Stimulated activated CD8-positive, alpha-beta memory T cell treated with anti-CD3 and anti-CD28 coated beads, Interleukin-15, amount 100 ng/mL, for 1 hour (primary cell): ENCODE results near the gene BTBD18.

ENCODE experiments used
- DNase-seq: peaks from one replicate; pipeline ENCODE4 v3.0.0-alpha.2; 2020; ENCODE audit warnings: low read depth

The BTBD18 gene, protein sequence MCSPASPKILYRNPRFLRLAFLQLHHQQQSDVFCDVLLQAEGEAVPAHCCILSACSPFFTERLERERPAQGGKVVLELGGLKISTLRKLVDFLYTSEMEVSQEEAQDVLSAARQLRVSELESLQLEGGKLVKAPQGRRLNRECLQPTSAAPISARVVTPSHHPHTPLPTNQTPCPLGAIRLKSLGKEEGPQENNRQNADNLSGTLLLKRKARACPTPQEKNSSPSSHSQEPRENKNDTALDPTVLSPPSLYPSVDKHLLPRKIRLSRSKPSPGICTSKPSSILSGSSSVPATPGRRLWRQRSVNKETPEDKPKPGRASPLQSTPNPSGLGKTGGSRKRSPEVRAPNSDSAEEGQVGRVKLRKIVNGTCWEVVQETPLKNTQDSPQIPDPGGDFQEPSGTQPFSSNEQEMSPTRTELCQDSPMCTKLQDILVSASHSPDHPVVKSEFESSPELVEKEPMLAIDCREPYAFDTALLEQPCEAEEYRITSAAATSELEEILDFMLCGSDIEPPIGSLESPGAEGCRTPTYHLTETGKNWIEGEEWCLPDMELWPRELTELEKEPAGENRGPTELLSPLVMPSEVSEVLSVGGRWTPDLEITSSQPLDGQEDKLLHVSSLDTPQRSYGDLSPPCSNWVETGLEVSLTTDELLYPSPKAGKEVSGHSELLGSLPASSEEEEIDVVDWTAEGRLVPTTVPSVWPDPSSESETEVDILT

DNA sequence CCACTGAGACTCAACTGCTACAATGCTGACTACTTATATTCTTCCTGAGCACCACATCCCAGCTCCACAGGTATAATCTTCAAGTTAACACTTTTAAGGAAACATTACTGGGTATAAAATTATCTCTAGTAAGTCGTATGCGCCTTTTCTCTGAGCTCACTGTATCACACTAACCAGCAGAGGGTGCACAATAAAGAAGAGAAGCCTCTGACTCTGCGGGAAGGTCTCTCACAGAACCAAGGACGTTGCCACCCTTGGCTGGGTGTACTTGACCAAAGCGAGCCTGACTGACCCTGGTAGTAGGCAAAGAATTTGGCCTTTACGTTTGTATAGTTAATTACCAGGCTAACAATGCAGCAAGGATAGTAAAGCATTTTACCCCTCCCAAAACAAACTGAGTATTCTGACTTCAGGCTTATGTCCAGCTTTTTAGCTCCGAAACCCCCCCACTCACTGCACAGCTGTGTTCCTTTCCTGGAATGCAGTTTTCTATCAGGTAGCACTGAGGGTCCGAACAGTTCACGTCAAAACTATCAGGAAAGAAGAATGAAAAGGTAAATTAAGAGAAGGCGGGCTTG lies at the start of gene BTBD18:
Gene BTBD18, minus strand, starts transcription at position 144 of the 578 bp plus-strand sequence. CDS start 631 bp downstream, outside the sequence.
- no peak for DNase-seq

- no peak for DNase-seq
These were observed 49.5 kb upstream of the BTBD18 start for GRCh38 chr11:57801183-57801485.

DNA sequence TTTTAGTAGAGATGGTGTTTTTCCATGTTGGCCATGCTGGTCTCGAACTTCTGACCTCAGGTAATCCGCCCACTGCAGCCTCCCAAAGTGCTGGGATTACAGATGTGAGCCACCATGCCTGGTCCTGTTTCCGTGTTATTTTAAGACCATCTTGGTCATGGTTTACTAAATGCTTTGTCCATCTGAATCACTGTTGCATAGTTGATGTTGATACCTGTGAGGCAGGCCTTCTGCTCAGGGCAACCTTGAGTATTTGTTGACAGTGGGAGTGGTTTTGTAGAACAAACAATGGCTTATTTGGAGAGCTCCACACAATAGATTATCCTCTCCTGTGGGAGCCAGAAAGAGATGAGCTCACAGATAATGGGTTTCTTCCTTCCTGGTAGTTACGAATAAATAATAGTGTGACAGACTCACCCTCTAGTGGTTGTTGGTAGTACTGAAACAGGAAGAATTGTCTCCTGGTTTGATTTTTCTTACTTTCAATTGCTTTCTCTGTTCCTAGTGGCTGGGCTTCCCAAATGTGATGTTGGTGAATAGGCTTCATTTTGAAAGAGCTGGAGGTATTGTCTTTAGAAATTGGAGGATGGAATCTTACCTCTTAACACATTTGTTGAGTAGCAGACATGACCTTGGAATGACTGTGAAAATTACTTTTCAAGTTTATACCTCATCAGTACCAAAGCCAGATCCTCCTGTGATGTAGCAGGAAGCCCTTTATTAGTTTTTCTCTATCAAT lies 49.0 kb upstream of the BTBD18 start:
- DNase-seq = no peak

- DNase-seq = no peak
These were observed 47.4 kb upstream of the BTBD18 start for GRCh38 chr11:57798905-57799559.

- DNase-seq = no peak
These were observed 41.9 kb upstream of the BTBD18 start for GRCh38 chr11:57793351-57794115.

GRCh38 chr11:57792870-57793269 lies 41.3 kb upstream of the BTBD18 start:
- DNase-seq = no peak

GRCh38 chr11:57792060-57792541 lies 40.5 kb upstream of the BTBD18 start:
- peak; percentile 57 for DNase-seq

DNA sequence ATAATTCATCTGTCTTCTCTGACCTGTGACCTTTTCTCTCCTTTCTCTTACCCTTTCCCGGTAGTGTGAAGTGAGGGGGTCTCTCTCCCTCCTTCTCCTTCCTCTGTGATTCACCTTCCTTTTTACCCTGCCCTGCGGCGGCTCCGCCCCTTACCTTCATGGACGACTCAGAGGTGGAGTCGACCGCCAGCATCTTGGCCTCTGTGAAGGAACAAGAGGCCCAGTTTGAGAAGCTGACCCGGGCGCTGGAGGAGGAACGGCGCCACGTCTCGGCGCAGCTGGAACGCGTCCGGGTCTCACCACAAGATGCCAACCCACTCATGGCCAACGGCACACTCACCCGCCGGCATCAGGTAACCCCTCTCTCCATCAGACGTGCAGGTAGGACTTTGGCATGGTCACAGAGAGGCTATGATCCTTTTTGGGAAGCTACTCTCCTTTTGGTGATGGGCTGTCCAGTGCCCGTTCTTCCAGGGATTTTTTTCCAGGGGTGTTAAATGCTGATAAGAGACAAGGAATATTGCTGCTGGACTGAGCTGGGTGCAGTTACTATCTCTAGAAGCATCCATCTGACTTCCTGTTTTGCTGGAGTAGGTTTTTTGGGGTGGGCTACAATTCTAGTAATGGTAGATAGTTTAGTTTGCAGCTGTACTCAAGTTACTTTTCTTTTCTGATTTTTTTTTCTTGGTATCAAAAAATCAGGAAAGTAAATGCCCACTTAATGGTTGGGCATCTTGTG lies 39.9 kb upstream of the BTBD18 start:
- DNase-seq = no peak

DNA sequence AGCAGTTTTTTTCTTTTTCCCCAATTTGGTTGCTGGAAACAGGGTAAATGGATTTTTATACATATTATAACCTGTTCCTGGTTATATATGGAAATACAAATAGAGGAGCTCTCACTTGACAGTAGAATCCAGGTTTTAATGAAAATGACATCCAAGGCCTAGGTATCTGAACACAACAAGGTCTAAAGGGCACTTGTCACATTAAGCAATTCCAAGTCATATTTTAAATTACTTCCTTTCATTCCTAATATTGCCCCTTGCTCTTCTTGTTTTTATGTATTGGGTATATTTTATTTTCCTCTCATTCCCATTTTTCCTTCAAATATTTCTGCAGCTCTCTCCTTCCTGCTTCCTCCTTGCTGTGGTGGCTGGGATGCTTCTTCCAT lies 37.1 kb upstream of the BTBD18 start:
- no peak for DNase-seq

DNA sequence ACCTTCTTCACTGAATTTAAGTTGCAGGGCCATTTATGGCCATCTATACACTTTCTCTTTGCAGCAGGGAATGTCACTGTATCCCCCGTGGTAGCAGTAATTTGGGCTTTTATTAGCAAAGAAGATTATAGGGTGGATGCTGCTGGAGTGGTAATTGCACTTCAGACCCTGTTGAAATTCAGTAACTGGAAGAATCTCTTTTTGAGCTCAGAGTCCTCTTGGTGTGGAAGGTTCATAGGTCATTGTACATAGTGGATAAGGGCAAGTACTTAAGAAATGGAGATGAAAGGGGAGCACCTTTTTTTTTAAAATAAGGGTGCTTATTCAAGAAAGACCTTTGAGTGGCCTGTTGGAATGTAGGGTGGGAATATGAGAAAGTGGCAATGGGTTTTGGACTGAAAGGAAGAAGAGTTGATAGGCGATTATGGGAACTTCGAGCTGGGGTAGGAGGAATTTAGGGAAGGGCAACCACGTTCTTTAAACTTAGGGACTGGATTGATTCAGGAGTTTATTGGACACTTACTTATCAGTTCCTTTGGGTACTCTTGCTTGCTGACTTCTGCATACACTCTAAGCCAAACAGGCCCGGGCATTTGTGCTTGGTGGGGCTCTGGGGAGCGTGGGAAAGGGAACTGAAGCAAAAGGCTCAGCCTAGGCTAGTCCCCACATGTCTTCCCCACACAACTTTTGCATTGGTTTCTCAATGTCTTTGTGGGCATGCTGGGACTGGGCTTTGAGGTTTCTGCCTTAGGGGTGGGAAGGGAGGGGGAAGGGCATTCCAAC lies 36.5 kb upstream of the BTBD18 start:
- no peak for DNase-seq

DNA sequence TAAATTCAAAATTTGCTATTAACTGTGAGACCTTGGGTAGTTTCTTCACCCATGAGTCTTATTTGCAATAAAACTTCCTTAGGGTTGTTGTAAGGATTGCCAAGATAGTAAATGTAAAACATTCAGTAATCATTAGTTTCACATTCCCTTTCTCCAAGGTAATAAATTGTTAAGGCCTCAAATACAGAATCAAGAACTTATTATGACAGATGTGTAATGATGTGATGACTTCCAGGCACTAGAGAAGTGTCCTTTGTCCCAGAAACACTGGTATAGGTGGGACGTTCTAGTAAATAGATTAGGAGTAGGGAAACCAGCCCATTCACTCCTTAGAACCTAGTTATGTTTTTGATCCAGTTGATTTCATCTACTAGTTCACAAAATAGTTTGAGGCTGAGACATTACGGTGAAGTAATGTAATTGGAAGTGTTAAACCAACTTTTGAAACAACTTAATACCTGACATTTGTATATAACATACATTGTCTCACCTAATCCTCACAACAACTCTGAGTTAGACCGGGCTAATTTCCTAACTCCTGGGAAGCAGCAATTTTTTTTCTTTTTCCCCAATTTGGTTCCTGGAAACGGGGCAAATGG lies 35.5 kb upstream of the BTBD18 start:
- DNase-seq = no peak

DNA sequence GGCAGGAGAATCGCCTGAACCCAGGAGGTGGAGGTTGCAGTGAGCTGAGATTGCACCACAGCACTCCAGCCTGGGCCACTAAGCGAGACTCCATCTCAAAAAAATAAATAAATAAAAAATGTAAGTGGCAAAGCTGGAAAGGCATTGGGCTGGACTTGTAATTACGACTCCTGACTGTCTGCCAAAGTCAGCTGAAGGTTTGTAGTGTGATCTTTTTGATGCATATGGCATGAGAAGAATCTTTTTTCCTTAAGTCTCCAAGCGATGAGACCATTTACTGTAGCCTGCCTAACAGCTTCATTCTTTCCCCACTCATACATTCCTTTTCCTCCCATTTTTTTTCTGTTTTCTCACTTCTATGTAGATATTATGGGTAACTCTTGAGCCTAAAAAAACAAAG lies 34.8 kb upstream of the BTBD18 start:
- no peak for DNase-seq

DNA sequence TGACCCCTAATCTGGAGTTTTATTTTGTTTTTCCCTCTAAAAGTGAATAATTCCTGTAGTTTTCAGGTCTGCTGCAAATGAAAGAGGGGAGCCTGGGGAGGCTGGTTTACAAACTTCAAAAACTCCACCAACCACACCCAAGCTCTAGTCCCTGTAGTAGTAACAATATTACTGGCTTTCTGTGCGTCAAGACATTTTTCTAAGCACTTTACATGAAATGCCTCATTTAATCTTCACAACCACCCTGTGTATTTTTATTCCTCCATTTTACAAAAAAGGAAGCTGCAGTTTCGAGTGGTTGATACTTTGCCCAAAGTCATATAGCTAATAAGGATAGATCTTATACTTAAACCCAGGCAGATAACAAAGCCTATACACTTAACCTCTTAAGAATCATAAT lies 33.5 kb upstream of the BTBD18 start:
- DNase-seq = no peak

GRCh38 chr11:57781529-57781943 lies 29.9 kb upstream of the BTBD18 start:
- DNase-seq = no peak

DNA sequence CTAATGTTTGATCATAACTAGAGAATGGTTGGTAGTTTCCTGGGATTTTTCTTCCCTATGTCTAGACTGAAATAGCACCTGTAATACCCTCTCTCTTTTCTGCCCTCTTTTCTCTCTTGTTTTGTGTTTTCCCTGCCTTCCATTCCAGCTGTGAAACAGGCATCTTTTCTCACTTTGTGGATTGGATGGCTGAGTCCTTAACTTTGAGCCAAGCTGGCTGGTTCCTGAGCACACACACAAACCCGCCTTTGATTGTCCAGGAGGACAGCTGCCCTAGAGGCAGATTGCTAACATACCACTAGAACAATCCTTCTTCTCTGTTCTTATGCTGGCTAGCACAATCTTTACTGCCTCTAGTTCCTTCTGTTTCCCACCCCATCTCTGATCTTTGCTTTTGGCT lies 27.7 kb upstream of the BTBD18 start:
- no peak for DNase-seq

DNA sequence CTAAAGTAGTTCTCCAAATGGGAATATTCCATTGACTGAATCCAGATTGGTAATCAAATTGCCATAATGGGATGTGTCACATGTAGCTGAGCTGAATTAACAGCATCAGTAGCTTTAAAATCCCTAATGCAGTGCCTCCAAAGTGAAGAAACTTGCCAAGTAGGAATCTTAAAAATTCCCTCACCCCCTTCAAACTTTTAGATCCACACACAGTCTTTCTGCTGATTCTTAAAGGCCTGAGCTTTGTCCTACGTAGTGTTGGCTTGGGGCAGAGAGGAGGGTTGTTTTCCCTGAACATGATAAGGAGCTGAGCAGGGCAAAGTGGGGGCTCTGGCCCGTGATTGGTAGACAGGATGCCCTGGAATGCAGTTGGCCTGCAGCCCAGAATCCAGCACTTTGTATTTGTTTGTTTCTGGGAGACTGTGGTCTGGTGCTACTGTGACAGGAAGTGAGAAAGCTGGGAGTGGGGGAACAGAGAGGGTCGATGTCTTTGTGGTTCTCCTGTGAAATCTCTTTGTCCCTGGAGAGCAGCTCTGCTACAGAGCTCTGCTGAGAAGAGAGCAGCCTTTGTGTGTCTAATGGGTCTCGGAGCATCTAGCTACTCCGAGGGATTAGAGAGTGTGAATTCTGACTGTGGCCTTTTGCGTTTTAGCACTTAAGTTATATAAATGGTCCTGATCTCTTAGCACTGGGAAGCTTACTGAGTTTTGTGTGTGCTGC lies 26.9 kb upstream of the BTBD18 start:
- no peak for DNase-seq

DNA sequence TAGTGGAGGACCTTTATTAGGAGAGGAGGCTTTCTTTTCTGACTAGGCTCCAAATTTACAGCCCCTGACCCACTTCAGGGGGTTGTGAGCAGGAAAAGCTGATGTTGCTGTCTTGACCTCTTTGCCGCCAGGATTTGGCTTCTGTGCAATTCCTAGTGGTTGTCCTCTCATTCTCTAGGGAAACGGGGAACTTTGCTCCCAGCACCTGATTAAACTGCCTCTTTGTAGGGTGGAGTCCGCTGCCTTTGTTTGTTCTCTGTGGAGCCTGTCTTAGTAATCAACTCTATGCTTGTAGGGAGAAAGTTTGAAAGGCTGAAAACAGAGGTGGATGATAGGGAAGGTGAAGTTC lies 26.3 kb upstream of the BTBD18 start:
- DNase-seq = no peak

GRCh38 chr11:57776577-57777210 lies 25.1 kb upstream of the BTBD18 start:
- DNase-seq = no peak
